OCI-LY1 (cell line): ENCODE measurements around the gene KATNBL1.

Experiments
- H2AFZ ChIP-seq: fragments of 200-600 bp; sonication (generic), shearing (Covaris generic); 2 replicates; pipeline ENCODE4 v1.6.0; 2014; ENCODE audit warnings: antibody characterized with exemption, mild to moderate bottlenecking, low read length
- H3F3A ChIP-seq: fragments of 200-600 bp; sonication (generic), shearing (Covaris generic); 2 replicates; pipeline ENCODE4 v1.6.0; 2014; ENCODE audit warnings: mild to moderate bottlenecking, antibody characterized with exemption, low read length, moderate library complexity; ENCODE audit not compliant: insufficient read depth
- H3K27ac ChIP-seq: fragments of 200-600 bp; sonication (generic); 2 replicates; pipeline ENCODE4 v1.5.1; 2014; ENCODE audit warnings: low read length, mixed run types, mild to moderate bottlenecking, low read depth; ENCODE audit not compliant: poor library complexity, severe bottlenecking
- H3K27me3 ChIP-seq: fragments of 200-600 bp; sonication (generic); 2 replicates; pipeline ENCODE4 v1.6.0; 2014; ENCODE audit warnings: antibody characterized with exemption, mild to moderate bottlenecking, low read length, moderate library complexity; ENCODE audit not compliant: insufficient read depth
- H3K36me3 ChIP-seq: fragments of 200-600 bp; sonication (generic); 2 replicates; pipeline ENCODE4 v1.6.1; 2014; ENCODE audit warnings: mild to moderate bottlenecking, antibody characterized with exemption, low read length, moderate library complexity, mixed read lengths; ENCODE audit not compliant: insufficient read depth
- H3K4me1 ChIP-seq: fragments of 200-600 bp; sonication (generic); 2 replicates; pipeline ENCODE4 v1.5.1; 2014; ENCODE audit warnings: mild to moderate bottlenecking, low read length, moderate library complexity; ENCODE audit not compliant: insufficient read depth, severe bottlenecking
- H3K4me2 ChIP-seq: fragments of 200-600 bp; sonication (generic), shearing (Covaris generic); 2 replicates; pipeline ENCODE4 v1.6.1; 2014; ENCODE audit warnings: low read length
- H3K4me3 ChIP-seq: fragments of 200-600 bp; sonication (generic); 2 replicates; pipeline ENCODE4 v1.5.1; 2014; ENCODE audit warnings: low read length, low read depth, mild to moderate bottlenecking, mixed read lengths; ENCODE audit not compliant: poor library complexity, severe bottlenecking
- H3K79me2 ChIP-seq: fragments of 200-600 bp; shearing (Covaris generic); 2 replicates; pipeline ENCODE4 v1.6.1; 2016; ENCODE audit warnings: mixed run types, low read length, mixed read lengths; ENCODE audit not compliant: insufficient read depth
- H3K9ac ChIP-seq: fragments of 200-600 bp; sonication (generic), shearing (Covaris generic); 2 replicates; pipeline ENCODE4 v1.6.1; 2014; ENCODE audit warnings: mild to moderate bottlenecking, low read length, mixed read lengths
- H3K9me2 ChIP-seq: fragments of 200-600 bp; sonication (generic), shearing (Covaris generic); 2 replicates; pipeline ENCODE4 v1.6.1; 2014; ENCODE audit warnings: low read depth, mild to moderate bottlenecking, low read length, mixed read lengths
- H3K9me3 ChIP-seq: fragments of 200-600 bp; shearing (Covaris generic); 2 replicates; pipeline ENCODE4 v1.6.1; 2014; ENCODE audit warnings: low read length, mixed read lengths
- H4K20me1 ChIP-seq: fragments of 200-600 bp; sonication (generic), shearing (Covaris generic); 2 replicates; pipeline ENCODE4 v1.6.0; 2016; ENCODE audit warnings: mild to moderate bottlenecking, low read length; ENCODE audit not compliant: insufficient read depth
- EZH2 ChIP-seq: fragments of 200-600 bp; sonication (generic), shearing (Covaris generic); IDR thresholded peaks from 2 replicates; pipeline ENCODE4 v1.8.0; 2017; ENCODE audit warnings: borderline replicate concordance, mixed run types, mild to moderate bottlenecking, antibody characterized with exemption, low read length, moderate library complexity, mixed read lengths
- TF ChIP-seq, protein P1 (sequence below): fragments of 200-600 bp; sonication (generic), shearing (Covaris generic); IDR thresholded peaks from 2 replicates; pipeline ENCODE4 v1.5.1; 2017; ENCODE audit warnings: mild to moderate bottlenecking, antibody characterized with exemption, low read length, moderate library complexity, mixed read lengths

KATNBL1 gene

DNA sequence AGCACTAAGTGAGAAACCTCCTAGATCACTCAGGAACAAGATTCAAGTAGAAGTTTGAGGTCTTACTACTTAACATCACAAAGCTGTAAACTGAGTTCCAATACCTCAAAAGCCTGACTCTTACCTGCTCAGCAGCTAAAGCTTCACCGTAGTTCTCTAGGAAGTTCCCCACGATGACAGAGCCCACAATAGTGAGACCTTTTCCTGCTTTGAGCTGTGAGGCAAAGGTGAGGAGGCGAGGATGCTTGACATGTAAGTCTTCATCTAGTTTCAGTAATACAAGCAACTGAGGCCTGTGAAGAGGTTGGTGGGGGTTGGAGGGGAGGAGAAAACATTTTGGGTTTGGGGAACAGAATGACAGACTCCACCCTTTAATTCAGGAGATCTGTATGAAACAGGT lies 30.6 kb upstream of the KATNBL1 start:
- H4K20me1 ChIP-seq, result no peaks in the 10 kb centered on the region
- no peaks in the 10 kb centered on the region for H3K4me1 ChIP-seq
- TF ChIP-seq, protein P1, sequence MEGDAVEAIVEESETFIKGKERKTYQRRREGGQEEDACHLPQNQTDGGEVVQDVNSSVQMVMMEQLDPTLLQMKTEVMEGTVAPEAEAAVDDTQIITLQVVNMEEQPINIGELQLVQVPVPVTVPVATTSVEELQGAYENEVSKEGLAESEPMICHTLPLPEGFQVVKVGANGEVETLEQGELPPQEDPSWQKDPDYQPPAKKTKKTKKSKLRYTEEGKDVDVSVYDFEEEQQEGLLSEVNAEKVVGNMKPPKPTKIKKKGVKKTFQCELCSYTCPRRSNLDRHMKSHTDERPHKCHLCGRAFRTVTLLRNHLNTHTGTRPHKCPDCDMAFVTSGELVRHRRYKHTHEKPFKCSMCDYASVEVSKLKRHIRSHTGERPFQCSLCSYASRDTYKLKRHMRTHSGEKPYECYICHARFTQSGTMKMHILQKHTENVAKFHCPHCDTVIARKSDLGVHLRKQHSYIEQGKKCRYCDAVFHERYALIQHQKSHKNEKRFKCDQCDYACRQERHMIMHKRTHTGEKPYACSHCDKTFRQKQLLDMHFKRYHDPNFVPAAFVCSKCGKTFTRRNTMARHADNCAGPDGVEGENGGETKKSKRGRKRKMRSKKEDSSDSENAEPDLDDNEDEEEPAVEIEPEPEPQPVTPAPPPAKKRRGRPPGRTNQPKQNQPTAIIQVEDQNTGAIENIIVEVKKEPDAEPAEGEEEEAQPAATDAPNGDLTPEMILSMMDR, result no peak
- TF ChIP-seq EZH2, result no peak
- no peak overlapping the region for H3K4me2 ChIP-seq
- no peaks in the 10 kb centered on the region for H3K79me2 ChIP-seq
- no peaks in the 10 kb centered on the region for H3K27me3 ChIP-seq
- H3K36me3 ChIP-seq, result no peaks in the 10 kb centered on the region
- H2AFZ ChIP-seq, result no peak overlapping the region
- H3F3A ChIP-seq, result no peaks in the 10 kb centered on the region
- H3K9me2 ChIP-seq, result no peaks in the 10 kb centered on the region
- no peaks in the 10 kb centered on the region for H3K9me3 ChIP-seq
- H3K4me3 ChIP-seq, result no peak overlapping the region
- no peak overlapping the region for H3K27ac ChIP-seq
- H3K9ac ChIP-seq, result no peak overlapping the region

DNA sequence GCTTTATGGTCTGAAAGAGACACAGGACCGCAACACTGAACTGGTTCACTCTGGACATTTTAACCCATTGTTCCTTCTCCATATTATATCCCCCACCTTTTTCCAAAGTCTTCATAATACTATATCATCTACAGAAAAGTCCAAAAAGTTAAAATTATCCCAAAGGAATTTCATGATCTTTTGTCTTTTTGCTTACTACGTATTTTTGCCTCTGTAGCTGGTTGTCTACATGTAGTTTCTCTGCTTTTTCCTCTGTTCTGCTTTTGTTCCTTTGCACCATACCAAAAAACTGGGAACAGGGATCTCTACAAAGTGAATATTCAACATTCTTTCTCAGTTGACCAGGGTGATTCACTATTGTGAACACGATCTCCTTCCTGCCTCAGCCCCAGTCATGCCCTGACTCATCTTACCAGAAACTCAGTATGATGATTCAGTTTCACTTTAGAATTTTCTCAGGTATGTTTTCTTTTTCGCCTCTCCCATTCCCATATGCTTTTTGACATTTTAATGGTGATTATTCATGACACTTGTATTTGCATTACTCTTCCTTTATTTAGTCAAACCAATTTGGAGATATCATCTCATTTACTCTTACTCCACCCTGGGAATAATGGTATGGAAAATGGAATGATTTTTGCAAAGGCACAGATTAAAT lies 29.4 kb upstream of the KATNBL1 start:
- Histone ChIP-seq H2AFZ (no peak overlapping the region), H3K9me3 (no peaks in the 10 kb centered on the region), H3K4me2 (no peak overlapping the region), H3K27me3 (no peaks in the 10 kb centered on the region), H3F3A (no peaks in the 10 kb centered on the region), H3K27ac (no peak overlapping the region), H3K9me2 (no peaks in the 10 kb centered on the region), H3K79me2 (no peaks in the 10 kb centered on the region), H3K9ac (no peak overlapping the region), H3K4me1 (no peaks in the 10 kb centered on the region), H3K36me3 (no peaks in the 10 kb centered on the region), H4K20me1 (no peaks in the 10 kb centered on the region), H3K4me3 (no peak overlapping the region)
- no peak for TF ChIP-seq EZH2
- TF ChIP-seq, protein P1, result no peak

DNA sequence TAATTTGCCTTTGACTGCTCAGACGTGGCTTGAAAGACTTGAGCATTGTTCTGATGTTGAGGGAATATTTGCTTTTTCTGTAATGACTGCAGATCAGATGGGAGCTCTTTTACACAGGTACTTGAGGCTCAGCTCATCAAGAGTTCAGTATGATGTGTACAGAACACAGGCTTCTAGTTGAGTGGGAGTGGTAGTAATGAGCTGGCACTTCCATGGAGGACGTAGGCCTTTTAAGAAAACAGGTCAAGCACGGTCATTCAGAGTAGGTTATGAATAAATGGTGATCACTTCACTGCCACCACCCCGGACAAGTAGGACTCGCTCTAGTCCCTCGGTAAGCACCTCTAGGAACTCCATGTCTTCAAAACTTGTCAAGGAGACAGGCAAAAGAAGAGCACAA lies 23.7 kb upstream of the KATNBL1 start:
- Histone ChIP-seq H3K36me3 (peaks cover 16% of the 10 kb centered on the region), H3K4me1 (no peaks in the 10 kb centered on the region), H3K4me2 (no peak overlapping the region), H3K27ac (no peak overlapping the region), H3K4me3 (no peak overlapping the region), H3K27me3 (no peaks in the 10 kb centered on the region), H3F3A (no peaks in the 10 kb centered on the region), H3K9me2 (no peaks in the 10 kb centered on the region), H4K20me1 (no peaks in the 10 kb centered on the region), H3K9me3 (no peaks in the 10 kb centered on the region), H3K9ac (no peak overlapping the region), H3K79me2 (no peaks in the 10 kb centered on the region), H2AFZ (no peak overlapping the region)
- TF ChIP-seq, protein P1, result no peak
- no peak for TF ChIP-seq EZH2
